GM12891 (cell line): ENCODE results near the gene CTDP1.

Experiments used
- DNase-seq: peaks from one replicate; pipeline ENCODE4 v3.0.0; 2011; ENCODE audit warnings: low spot score; ENCODE audit not compliant: insufficient read length
- FAIRE-seq: peaks from 2 replicates; lab custom pipeline; 2011; peaks lifted over from hg19 to GRCh38; lab: Jason Lieb, UNC
- PAX5 ChIP-seq: IDR thresholded peaks from 2 replicates; pipeline ENCODE4 v1.6.1; 2011; ENCODE audit warnings: low read length, moderate library complexity, mild to moderate bottlenecking; ENCODE audit not compliant: insufficient read depth, severe bottlenecking
- POLR2A ChIP-seq: IDR thresholded peaks from 2 replicates; pipeline ENCODE4 v1.6.1; 2011; ENCODE audit warnings: low read depth, low read length, control low read depth
- POLR2AphosphoS5 ChIP-seq: IDR thresholded peaks from 2 replicates; pipeline ENCODE4 v1.6.1; 2011; ENCODE audit warnings: low read depth, low read length, control low read depth
- POU2F2 ChIP-seq: IDR thresholded peaks from 2 replicates; pipeline ENCODE4 v1.6.1; 2011; ENCODE audit warnings: low read depth, mild to moderate bottlenecking, control low read depth, low read length, moderate library complexity
- SPI1 ChIP-seq: IDR thresholded peaks from 2 replicates; pipeline ENCODE4 v1.6.1; 2011; ENCODE audit warnings: low read depth, low read length, control low read depth
- TAF1 ChIP-seq: IDR thresholded peaks from 2 replicates; pipeline ENCODE4 v1.6.1; 2011; ENCODE audit warnings: low read depth, low read length, control low read depth

CTDP1 gene

DNA sequence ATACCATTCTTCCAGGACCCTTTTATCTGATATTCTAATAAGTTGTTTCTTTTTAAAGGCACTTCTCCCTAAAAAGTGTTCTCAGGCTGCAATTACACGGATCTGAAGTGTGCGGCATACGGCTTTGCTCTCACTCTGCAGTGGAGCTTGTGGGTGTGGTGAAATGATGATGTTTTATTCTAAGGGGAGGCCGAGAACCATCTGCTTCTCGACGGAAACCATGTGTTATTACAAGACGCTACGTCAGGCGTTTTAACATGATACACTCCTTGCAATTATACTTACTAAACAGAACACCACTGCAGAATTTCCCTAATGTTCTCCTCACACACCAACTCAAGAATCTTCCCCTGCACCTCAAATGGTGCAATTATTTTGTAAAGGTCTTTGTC, 34.9 kb upstream of the CTDP1 start:
- FAIRE-seq (peak; percentile 48), DNase-seq (no peak)
- TF ChIP-seq TAF1 (no peak), POU2F2 (no peak), POLR2A (no peak), SPI1 (no peak), PAX5 (no peak), POLR2AphosphoS5 (no peak)

DNA sequence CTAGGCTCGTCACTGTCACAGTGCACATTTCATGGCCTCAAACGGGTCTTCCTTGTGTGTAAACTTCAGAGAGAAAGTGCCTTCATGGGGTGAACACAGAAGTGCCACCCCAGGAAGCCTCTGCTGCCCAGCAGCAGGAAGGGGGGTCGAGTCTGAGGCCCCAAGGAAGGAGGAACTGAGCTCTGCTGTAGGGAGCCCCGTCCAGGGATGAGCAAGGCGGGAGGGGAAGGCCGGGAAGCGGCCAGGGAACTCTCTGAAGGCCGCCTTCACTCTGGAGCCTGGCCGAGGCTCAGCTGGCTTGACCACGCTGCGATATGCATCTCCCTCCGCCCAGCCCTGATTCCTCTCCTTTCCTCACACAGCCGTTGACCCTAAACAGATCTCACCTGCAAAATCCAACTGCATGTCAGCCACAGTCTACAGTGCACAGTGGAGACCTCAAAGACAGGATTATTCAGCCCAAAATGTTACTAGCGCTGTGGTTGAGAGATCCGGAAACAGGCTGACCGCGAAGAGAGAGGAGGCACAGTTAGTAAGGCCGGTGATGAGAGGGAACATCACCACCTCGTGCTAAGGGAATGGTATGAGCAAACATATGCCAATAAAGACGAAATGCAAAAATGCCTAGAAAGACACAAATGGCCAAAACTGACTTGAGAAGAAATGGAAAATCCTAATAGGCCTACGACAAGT, 34.2 kb upstream of the CTDP1 start:
- no peak for FAIRE-seq
- no peak for DNase-seq
- TF ChIP-seq SPI1 (no peak), POU2F2 (no peak), POLR2A (no peak), PAX5 (no peak), POLR2AphosphoS5 (no peak), TAF1 (no peak)

- FAIRE-seq (no peak), DNase-seq (no peak)
- TF ChIP-seq POLR2A: no peak
- TF ChIP-seq PAX5: no peak
- no peak for TF ChIP-seq TAF1
- TF ChIP-seq POLR2AphosphoS5: no peak
- no peak for TF ChIP-seq POU2F2
- no peak for TF ChIP-seq SPI1
These were observed 32.3 kb upstream of the CTDP1 start for GRCh38 chr18:79647307-79647706.

DNA sequence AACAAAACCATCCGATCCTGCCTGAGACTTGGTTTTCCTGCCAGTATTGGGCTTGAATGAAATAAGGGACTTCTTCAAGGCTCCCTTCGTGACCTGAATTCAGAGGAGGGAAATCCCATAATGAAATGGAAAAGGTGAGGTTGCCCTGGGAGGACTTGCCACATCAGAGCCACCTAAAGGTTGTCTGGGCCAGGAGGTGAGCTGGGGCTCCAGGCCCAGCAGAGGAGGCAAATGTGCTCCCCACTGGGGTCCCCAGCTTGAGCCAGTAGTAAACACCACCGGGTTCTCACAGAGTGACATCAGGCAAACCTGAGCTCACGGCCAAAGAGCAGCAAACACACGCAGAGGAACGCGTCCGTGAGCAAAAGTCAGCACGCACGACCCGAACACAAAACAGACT, 28.6 kb upstream of the CTDP1 start:
- TF ChIP-seq PAX5 (no peak), SPI1 (no peak), POLR2A (no peak), POLR2AphosphoS5 (no peak), TAF1 (no peak), POU2F2 (no peak)
- no peak for DNase-seq
- no peak for FAIRE-seq

- DNase-seq: no peak
- TF ChIP-seq POLR2A: no peak
- TF ChIP-seq POU2F2: no peak
- no peak for TF ChIP-seq POLR2AphosphoS5
- TF ChIP-seq SPI1: no peak
- no peak for TF ChIP-seq PAX5
- TF ChIP-seq TAF1: no peak
- FAIRE-seq: no peak
These were observed 22.1 kb upstream of the CTDP1 start for GRCh38 chr18:79657342-79657996.

- DNase-seq: no peak
- no peak for FAIRE-seq
- TF ChIP-seq SPI1: no peak
These were observed 21.2 kb upstream of the CTDP1 start for GRCh38 chr18:79658366-79658765.

- no peak for TF ChIP-seq POLR2A
- no peak for TF ChIP-seq SPI1
- TF ChIP-seq POLR2AphosphoS5: no peak
- no peak for TF ChIP-seq POU2F2
- TF ChIP-seq TAF1: no peak
- TF ChIP-seq PAX5: no peak
- no peak for FAIRE-seq
- DNase-seq: no peak
These were observed 19.9 kb upstream of the CTDP1 start for GRCh38 chr18:79659733-79660132.

DNA sequence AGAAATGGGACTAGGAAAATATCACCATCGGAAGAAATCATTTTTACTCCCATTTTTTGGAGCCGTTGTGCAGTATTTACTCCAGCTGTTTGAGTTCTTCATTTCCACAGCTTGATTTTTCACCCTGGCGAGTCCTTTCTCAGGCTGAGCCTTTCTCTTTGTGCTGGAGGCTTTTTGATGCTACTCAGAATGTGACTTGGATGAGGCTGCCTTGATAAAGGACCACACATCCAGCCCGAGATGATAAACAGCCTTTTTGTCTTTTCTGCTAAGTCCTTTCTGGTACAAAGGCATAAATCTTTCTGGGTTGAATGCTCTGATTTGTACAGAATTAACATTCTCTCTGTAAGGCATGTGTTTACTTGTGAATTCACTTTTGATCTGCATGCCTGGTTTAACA, 17.6 kb upstream of the CTDP1 start:
- no peak for FAIRE-seq
- no peak for TF ChIP-seq TAF1
- no peak for DNase-seq

GRCh38 chr18:79662439-79662838, 17.2 kb upstream of the CTDP1 start:
- DNase-seq: no peak
- TF ChIP-seq PAX5: no peak
- no peak for FAIRE-seq

- FAIRE-seq (no peak), DNase-seq (no peak)
- TF ChIP-seq SPI1 (no peak), POU2F2 (no peak), TAF1 (no peak), POLR2AphosphoS5 (no peak), POLR2A (no peak)
These were observed 15.0 kb upstream of the CTDP1 start for GRCh38 chr18:79664525-79665125.

- FAIRE-seq (no peak), DNase-seq (no peak)
- TF ChIP-seq PAX5 (no peak), POU2F2 (no peak)
These were observed 11.4 kb upstream of the CTDP1 start for GRCh38 chr18:79668203-79668602.
